ENCODE measurements around the gene UBQLN1. TPM values are rescaled to one million over a fixed set of nuclear protein-coding genes. Genes with fewer than 3 reads are reported as not detected.
A peak's percentile ranks its signal among the peaks of the same experiment; 100 is the strongest.

UBQLN1 gene
- total RNA-seq, 1 experiment from 2014 or later, result 162 TPM

DNA sequence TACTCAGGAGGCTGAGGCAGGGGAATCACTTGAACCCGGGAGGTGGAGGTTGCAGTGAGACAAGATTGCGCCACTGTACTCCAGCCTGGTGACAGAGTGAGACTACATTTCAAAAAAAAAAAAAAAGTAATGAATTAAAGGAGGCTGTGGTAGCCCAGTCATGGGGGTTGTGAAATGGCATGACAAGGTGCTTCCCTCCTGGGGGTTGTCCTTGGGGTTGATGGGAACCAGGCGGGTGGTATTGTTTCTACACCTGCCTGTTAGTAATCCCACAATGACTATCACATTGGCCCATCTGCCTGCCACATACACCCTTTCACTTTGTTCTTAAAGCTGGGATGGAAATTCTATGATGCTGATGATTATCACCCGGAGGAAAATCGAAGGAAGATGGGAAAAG is 79.2 kb downstream of the UBQLN1 start:
- Histone ChIP-seq H3K4me1 (ENCODE audit: insufficient read depth, low read length, poor library complexity, severe bottlenecking) (peaks cover 18% of the 10 kb centered on the region), H3K9me3 (ENCODE audit: low read depth, low read length, poor library complexity, severe bottlenecking) (no peaks in the 10 kb centered on the region), H3K27me3 (replicated peaks; ENCODE audit: insufficient read depth, low read depth, low read length, poor library complexity) (no peaks in the 10 kb centered on the region), H3K36me3 (ENCODE audit: insufficient read depth, low read length, poor library complexity, severe bottlenecking) (no peaks in the 10 kb centered on the region), H3K27ac (ENCODE audit: low read depth, low read length, poor library complexity, severe bottlenecking) (no peak overlapping the region), H3K4me3 (ENCODE audit: low read depth, low read length, poor library complexity, severe bottlenecking) (no peak overlapping the region)
- no peak for DNase-seq (ENCODE audit: low spot score)
- BruUV-seq (replicated peaks), result no TSS peak
- no peak for TF ChIP-seq EZH2 (IDR thresholded peaks at IDR 0.05; ENCODE audit: borderline replicate concordance, low read depth, low read length, poor library complexity, severe bottlenecking)
- TF ChIP-seq, protein P1, sequence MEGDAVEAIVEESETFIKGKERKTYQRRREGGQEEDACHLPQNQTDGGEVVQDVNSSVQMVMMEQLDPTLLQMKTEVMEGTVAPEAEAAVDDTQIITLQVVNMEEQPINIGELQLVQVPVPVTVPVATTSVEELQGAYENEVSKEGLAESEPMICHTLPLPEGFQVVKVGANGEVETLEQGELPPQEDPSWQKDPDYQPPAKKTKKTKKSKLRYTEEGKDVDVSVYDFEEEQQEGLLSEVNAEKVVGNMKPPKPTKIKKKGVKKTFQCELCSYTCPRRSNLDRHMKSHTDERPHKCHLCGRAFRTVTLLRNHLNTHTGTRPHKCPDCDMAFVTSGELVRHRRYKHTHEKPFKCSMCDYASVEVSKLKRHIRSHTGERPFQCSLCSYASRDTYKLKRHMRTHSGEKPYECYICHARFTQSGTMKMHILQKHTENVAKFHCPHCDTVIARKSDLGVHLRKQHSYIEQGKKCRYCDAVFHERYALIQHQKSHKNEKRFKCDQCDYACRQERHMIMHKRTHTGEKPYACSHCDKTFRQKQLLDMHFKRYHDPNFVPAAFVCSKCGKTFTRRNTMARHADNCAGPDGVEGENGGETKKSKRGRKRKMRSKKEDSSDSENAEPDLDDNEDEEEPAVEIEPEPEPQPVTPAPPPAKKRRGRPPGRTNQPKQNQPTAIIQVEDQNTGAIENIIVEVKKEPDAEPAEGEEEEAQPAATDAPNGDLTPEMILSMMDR (conservative IDR thresholded peaks at IDR 0.05; ENCODE audit: low read depth, low read length), result no peak
- intact Hi-C loops (cut with micrococcal nuclease; ENCODE audit: unreplicated experiment), result no loop called here
- ChIA-PET POLR2A (ENCODE audit: low non-redundant PET) (no interaction called here), CTCF (no interaction called here)

DNA sequence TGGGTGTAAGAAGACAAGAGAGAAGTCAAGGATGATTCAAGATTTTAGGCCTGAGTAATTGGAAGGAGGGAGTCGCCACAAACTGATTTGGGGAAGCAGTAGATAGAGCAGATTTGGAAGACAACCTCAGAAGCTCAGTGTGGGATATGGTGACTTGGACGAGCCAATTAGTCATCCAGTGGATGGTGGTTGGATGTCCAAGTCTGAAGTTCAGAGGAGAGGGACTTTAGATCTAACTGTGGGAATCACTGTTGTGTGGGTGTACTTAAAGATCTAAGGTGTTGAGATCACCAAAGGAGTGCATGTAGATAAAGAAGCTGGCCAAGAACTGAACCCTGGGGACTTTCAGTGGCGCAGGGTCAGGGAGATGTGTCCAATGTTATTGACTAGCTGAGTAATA is 82.6 kb downstream of the UBQLN1 start:
- Histone ChIP-seq H3K9me3 (ENCODE audit: low read depth, low read length, poor library complexity, severe bottlenecking) (no peaks in the 10 kb centered on the region), H3K27me3 (replicated peaks; ENCODE audit: insufficient read depth, low read depth, low read length, poor library complexity) (no peaks in the 10 kb centered on the region), H3K27ac (ENCODE audit: low read depth, low read length, poor library complexity, severe bottlenecking) (no peak overlapping the region), H3K4me1 (ENCODE audit: insufficient read depth, low read length, poor library complexity, severe bottlenecking) (peaks cover 20% of the 10 kb centered on the region), H3K36me3 (ENCODE audit: insufficient read depth, low read length, poor library complexity, severe bottlenecking) (no peaks in the 10 kb centered on the region), H3K4me3 (ENCODE audit: low read depth, low read length, poor library complexity, severe bottlenecking) (no peak overlapping the region)
- ChIA-PET POLR2A (ENCODE audit: low non-redundant PET) (no interaction called here), CTCF (no interaction called here)
- no peak for DNase-seq (ENCODE audit: low spot score)
- intact Hi-C loops (cut with micrococcal nuclease; ENCODE audit: unreplicated experiment), result no loop called here
- BruUV-seq (replicated peaks), result no TSS peak
- TF ChIP-seq, protein P1 (conservative IDR thresholded peaks at IDR 0.05; ENCODE audit: low read depth, low read length), result no peak
- TF ChIP-seq EZH2 (IDR thresholded peaks at IDR 0.05; ENCODE audit: borderline replicate concordance, low read depth, low read length, poor library complexity, severe bottlenecking), result no peak

DNA sequence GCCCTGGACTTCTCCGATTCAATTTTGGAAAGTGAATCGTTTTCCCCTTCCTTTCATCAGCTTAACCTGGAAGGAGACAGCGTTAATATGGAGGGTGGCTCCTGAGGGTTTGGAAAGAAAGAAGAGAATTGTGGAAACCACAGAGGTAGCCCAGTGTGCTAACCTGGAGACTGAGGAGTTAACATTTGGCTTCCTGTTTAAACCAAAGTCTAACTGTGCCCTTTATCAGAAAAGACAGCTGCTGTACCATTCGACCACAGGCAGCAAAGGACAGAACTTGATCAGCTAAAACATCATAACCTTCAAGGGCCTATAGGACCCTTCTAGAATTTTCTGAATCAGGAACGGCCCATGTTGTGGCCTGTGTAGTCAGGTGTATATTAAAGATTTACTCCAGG is 84.1 kb downstream of the UBQLN1 start:
- Histone ChIP-seq H3K27ac (ENCODE audit: low read depth, low read length, poor library complexity, severe bottlenecking) (peak overlapping the region; percentile 89), H3K36me3 (ENCODE audit: insufficient read depth, low read length, poor library complexity, severe bottlenecking) (no peaks in the 10 kb centered on the region), H3K4me3 (ENCODE audit: low read depth, low read length, poor library complexity, severe bottlenecking) (peak overlapping the region; percentile 68), H3K27me3 (replicated peaks; ENCODE audit: insufficient read depth, low read depth, low read length, poor library complexity) (no peaks in the 10 kb centered on the region), H3K9me3 (ENCODE audit: low read depth, low read length, poor library complexity, severe bottlenecking) (no peaks in the 10 kb centered on the region), H3K4me1 (ENCODE audit: insufficient read depth, low read length, poor library complexity, severe bottlenecking) (peaks cover 19% of the 10 kb centered on the region)
- intact Hi-C loops (cut with micrococcal nuclease; ENCODE audit: unreplicated experiment), result loop anchor here (2.0 to 5.0 kb wide), 3 partner anchors 85 to 639 kb away; no protein-coding TSS in a partner anchor
- BruUV-seq (replicated peaks), result no TSS peak
- CTCF ChIA-PET, result interaction anchor here (1.6 kb wide), 1 partner anchor 289 kb away, joined by 3 read pairs; no protein-coding TSS in a partner anchor
- POLR2A ChIA-PET (ENCODE audit: low non-redundant PET), result no interaction called here
- no peak for TF ChIP-seq EZH2 (IDR thresholded peaks at IDR 0.05; ENCODE audit: borderline replicate concordance, low read depth, low read length, poor library complexity, severe bottlenecking)
- TF ChIP-seq, protein P1 (conservative IDR thresholded peaks at IDR 0.05; ENCODE audit: low read depth, low read length), result no peak
- no peak for DNase-seq (ENCODE audit: low spot score)
